ENCODE data around the gene CR2. TPM values are rescaled to one million over a fixed set of nuclear protein-coding genes. Genes with fewer than 3 reads are reported as not detected.

The CR2 gene
- total and polyA plus RNA-seq, 8 donors = 0.08 to 0.95 (median 0.28) TPM

GRCh38 chr1:207412845-207413244 is 41.3 kb upstream of the CR2 start:
- Histone ChIP-seq H3K4me1 (peaks cover 0 to 69% of the 10 kb centered on the region in 2 donors), H3K4me3 (no peak overlapping the region), H3K9me3 (no peaks in the 10 kb centered on the region), H3K36me3 (no peaks in the 10 kb centered on the region), H3K27me3 (no peaks in the 10 kb centered on the region), H3K27ac (no peak overlapping the region)
- intact Hi-C loops (cut with DNase I) = no loop called here
- ATAC-seq (no peak), DNase-seq (no peak)
- TF ChIP-seq, protein P1, sequence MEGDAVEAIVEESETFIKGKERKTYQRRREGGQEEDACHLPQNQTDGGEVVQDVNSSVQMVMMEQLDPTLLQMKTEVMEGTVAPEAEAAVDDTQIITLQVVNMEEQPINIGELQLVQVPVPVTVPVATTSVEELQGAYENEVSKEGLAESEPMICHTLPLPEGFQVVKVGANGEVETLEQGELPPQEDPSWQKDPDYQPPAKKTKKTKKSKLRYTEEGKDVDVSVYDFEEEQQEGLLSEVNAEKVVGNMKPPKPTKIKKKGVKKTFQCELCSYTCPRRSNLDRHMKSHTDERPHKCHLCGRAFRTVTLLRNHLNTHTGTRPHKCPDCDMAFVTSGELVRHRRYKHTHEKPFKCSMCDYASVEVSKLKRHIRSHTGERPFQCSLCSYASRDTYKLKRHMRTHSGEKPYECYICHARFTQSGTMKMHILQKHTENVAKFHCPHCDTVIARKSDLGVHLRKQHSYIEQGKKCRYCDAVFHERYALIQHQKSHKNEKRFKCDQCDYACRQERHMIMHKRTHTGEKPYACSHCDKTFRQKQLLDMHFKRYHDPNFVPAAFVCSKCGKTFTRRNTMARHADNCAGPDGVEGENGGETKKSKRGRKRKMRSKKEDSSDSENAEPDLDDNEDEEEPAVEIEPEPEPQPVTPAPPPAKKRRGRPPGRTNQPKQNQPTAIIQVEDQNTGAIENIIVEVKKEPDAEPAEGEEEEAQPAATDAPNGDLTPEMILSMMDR (IDR thresholded peaks at IDR 0.05) = no peak

DNA sequence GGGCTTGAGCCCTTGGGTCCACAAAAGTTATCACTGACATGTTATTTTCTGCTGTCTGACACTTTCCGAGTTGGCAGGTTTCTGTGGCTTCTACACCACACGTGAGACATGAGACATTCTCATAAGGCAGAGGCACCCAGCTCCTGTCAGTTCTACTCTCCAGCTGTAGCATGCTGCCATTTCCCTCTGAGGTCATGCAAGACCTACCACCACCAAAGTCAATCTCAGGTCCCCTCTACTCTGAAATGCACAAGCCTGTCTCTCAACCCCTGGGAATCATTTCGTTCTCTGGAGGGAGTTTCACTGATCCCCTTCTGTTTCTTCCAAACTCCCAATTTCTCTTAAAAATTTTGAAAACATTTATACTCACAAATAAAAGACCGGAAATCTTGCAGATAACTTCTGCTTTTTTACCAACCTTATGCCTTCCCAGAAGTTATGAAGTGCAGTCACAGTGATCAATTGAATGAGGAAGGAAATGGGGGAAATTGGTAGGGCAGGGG is 39.5 kb upstream of the CR2 start:
- H3K36me3 ChIP-seq = no peaks in the 10 kb centered on the region
- H3K27ac ChIP-seq = peak overlapping the region in 1 of 2 donors; percentile 88
- intact Hi-C loops (cut with DNase I) = no loop called here
- H3K27me3 ChIP-seq = no peaks in the 10 kb centered on the region
- DNase-seq = no peak
- peaks cover 0 to 71% of the 10 kb centered on the region in 2 donors for H3K4me1 ChIP-seq
- TF ChIP-seq, protein P1 (IDR thresholded peaks at IDR 0.05) = no peak
- no peaks in the 10 kb centered on the region for H3K9me3 ChIP-seq
- H3K4me3 ChIP-seq = no peak overlapping the region
- ATAC-seq = peak; percentile 10

DNA sequence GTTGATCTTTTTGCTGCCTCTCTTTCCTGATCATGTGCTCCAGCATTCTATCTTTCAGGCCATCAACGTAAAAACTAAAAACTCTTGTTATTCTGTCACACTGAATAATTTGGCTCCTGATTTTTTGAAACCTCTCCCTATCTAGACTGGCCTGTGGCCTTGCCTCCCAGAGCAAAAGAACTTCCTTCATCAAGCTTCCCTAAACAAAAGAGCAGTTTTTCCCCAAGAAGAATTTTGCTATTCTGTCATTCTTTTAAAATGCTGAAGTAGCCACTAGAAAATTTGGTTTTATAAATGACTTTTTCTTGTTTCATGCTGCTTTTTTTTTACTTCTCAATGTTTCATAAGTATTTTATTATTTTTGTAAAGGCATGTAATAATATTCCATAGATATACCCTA is 37.1 kb upstream of the CR2 start:
- Histone ChIP-seq H3K27me3 (no peaks in the 10 kb centered on the region), H3K4me1 (peaks cover 0 to 65% of the 10 kb centered on the region in 2 donors), H3K4me3 (no peak overlapping the region), H3K9me3 (no peaks in the 10 kb centered on the region), H3K27ac (no peak overlapping the region), H3K36me3 (no peaks in the 10 kb centered on the region)
- DNase-seq (no peak), ATAC-seq (no peak)
- intact Hi-C loops (cut with DNase I) = no loop called here
- TF ChIP-seq, protein P1 (IDR thresholded peaks at IDR 0.05) = no peak

- Histone ChIP-seq H3K27ac (no peak overlapping the region), H3K9me3 (no peaks in the 10 kb centered on the region), H3K4me3 (no peak overlapping the region), H3K27me3 (peaks cover 0 to 4% of the 10 kb centered on the region in 2 donors), H3K36me3 (no peaks in the 10 kb centered on the region), H3K4me1 (peaks cover 0 to 53% of the 10 kb centered on the region in 2 donors)
- intact Hi-C loops (cut with DNase I) = no loop called here
- DNase-seq (no peak), ATAC-seq (no peak)
- TF ChIP-seq, protein P1 (IDR thresholded peaks at IDR 0.05) = no peak
These were observed 35.8 kb upstream of the CR2 start for GRCh38 chr1:207418351-207418750.

DNA sequence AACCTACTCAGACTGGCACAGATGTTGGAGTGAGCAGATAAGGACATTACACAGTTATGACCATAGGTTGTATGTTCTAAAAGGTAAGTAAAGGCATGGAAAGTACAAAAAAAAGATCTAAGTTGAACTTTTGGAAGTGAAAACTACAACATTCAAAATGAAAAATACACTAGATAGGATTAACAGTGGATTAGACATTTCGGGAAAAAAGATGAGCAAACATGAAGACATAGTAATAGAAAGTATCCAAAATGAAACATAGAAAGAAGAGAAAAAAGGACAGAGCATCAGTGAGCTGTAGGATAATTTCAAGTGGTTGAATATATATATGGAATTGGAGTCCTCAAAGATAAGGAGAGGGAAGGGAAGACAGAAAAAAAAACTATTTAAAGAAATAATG is 34.0 kb upstream of the CR2 start:
- TF ChIP-seq, protein P1 (IDR thresholded peaks at IDR 0.05) = no peak
- Histone ChIP-seq H3K27ac (no peak overlapping the region), H3K9me3 (no peaks in the 10 kb centered on the region), H3K4me1 (peaks cover 0 to 39% of the 10 kb centered on the region in 2 donors), H3K36me3 (no peaks in the 10 kb centered on the region), H3K27me3 (peaks cover 0 to 17% of the 10 kb centered on the region in 2 donors), H3K4me3 (no peak overlapping the region)
- no peak for DNase-seq
- no peak for ATAC-seq
- intact Hi-C loops (cut with DNase I) = no loop called here

Data from left lung (tissue), 10 donors.